Activated CD4-positive, CD25-positive, alpha-beta regulatory T cell treated with anti-CD3 and anti-CD28 coated beads, Interleukin-2, amount 50 U/mL, for 16 hours (primary cell): ENCODE measurements around the gene WDR62.

Experiments used
- DNase-seq: peaks from one replicate; pipeline ENCODE4 v3.0.0-alpha.2; 2020; ENCODE audit warnings: low read depth, low spot score

The WDR62 gene

GRCh38 chr19:36054733-36055686 is at the start of gene WDR62:
WDR62 (plus strand) TSS chr19:36054897; CDS start chr19:36054972, 75 bp downstream.
- peak; percentile 86 for DNase-seq

GRCh38 chr19:36006955-36007354 is 47.7 kb upstream of the WDR62 start:
- no peak for DNase-seq

GRCh38 chr19:36008336-36008978 is 46.2 kb upstream of the WDR62 start, which contains the start of gene SYNE4:
SYNE4 (minus strand) TSS chr19:36008813; CDS start chr19:36008681, 132 bp downstream.
- DNase-seq, result no peak

GRCh38 chr19:36009220-36009619 is 45.5 kb upstream of the WDR62 start:
- DNase-seq, result no peak

GRCh38 chr19:36009633-36010379 is 44.9 kb upstream of the WDR62 start:
- no peak for DNase-seq

GRCh38 chr19:36010402-36010801 is 44.3 kb upstream of the WDR62 start:
- no peak for DNase-seq

GRCh38 chr19:36013280-36014011 is 41.3 kb upstream of the WDR62 start:
- DNase-seq, result no peak

GRCh38 chr19:36014012-36014924 is 40.4 kb upstream of the WDR62 start, which contains the start of gene ALKBH6:
ALKBH6 (minus strand) TSS chr19:36014213; CDS start chr19:36013397, 816 bp downstream.
- DNase-seq, result peak; percentile 99

- no peak for DNase-seq
Observed at GRCh38 chr19:36019061-36019670, 35.5 kb upstream of the WDR62 start.

GRCh38 chr19:36023432-36023831 is 31.3 kb upstream of the WDR62 start:
- DNase-seq, result no peak

GRCh38 chr19:36025541-36025940 is 29.2 kb upstream of the WDR62 start:
- no peak for DNase-seq

GRCh38 chr19:36026091-36026876 is 28.4 kb upstream of the WDR62 start:
- no peak for DNase-seq

GRCh38 chr19:36027696-36028095 is 27.0 kb upstream of the WDR62 start:
- DNase-seq, result no peak

GRCh38 chr19:36028313-36029041 is 26.2 kb upstream of the WDR62 start:
- DNase-seq, result no peak

GRCh38 chr19:36030264-36031148 is 24.2 kb upstream of the WDR62 start:
- DNase-seq, result no peak

GRCh38 chr19:36031308-36031707 is 23.4 kb upstream of the WDR62 start:
- no peak for DNase-seq
